ENCODE measurements around the gene ZSCAN22.
"Not testable (repeated sequence)": the region's sequence is repeated elsewhere in the genome, so short reads cannot be mapped to it uniquely, and the experiment has no call there.

The ZSCAN22 gene

GRCh38 chr19:58326914-58327726, at the start of gene ZSCAN22:
TSS of gene ZSCAN22 (plus strand) at chr19:58326994. CDS start at chr19:58334803, 7,809 bp downstream.
- peak; percentile 73 to 77 for DNase-seq (ENCODE audit: low read depth in 2 of 2)

- no peak for DNase-seq (ENCODE audit: low read depth in 2 of 2)
Measured at GRCh38 chr19:58277197-58277596, 49.6 kb upstream of the ZSCAN22 start.

- DNase-seq (ENCODE audit: low read depth in 2 of 2) = no peak
Measured at GRCh38 chr19:58277748-58278540, 48.9 kb upstream of the ZSCAN22 start.

- peak; percentile 94 to 96 for DNase-seq (ENCODE audit: low read depth in 2 of 2)
Measured at GRCh38 chr19:58278541-58279041, 48.2 kb upstream of the ZSCAN22 start, which contains the start of gene ZNF8. TSS of gene ZNF8 (plus strand) at chr19:58278955. CDS start at chr19:58279082, 127 bp downstream.

GRCh38 chr19:58279042-58279924, 47.5 kb upstream of the ZSCAN22 start:
- peak in 1 of 2 donors; percentile 16 for DNase-seq (ENCODE audit: low read depth in 2 of 2)

GRCh38 chr19:58279925-58280316, 46.9 kb upstream of the ZSCAN22 start:
- no peak for DNase-seq (ENCODE audit: low read depth in 2 of 2)

- no peak for DNase-seq (ENCODE audit: low read depth in 2 of 2)
Measured at GRCh38 chr19:58284199-58284598, 42.6 kb upstream of the ZSCAN22 start.

- no peak for DNase-seq (ENCODE audit: low read depth in 2 of 2)
Measured at GRCh38 chr19:58291943-58292342, 34.9 kb upstream of the ZSCAN22 start.

GRCh38 chr19:58294743-58295374, 31.9 kb upstream of the ZSCAN22 start:
- DNase-seq (ENCODE audit: low read depth in 2 of 2) = no peak

GRCh38 chr19:58296104-58296503, 30.7 kb upstream of the ZSCAN22 start:
- DNase-seq (ENCODE audit: low read depth in 2 of 2) = no peak

GRCh38 chr19:58300620-58301019, 26.2 kb upstream of the ZSCAN22 start:
- no peak for DNase-seq (ENCODE audit: low read depth in 2 of 2)

GRCh38 chr19:58304255-58304654, 22.5 kb upstream of the ZSCAN22 start:
- no peak for DNase-seq (ENCODE audit: low read depth in 2 of 2)

- DNase-seq (ENCODE audit: low read depth in 2 of 2) = no peak
Measured at GRCh38 chr19:58304748-58305064, 22.1 kb upstream of the ZSCAN22 start.

GRCh38 chr19:58305065-58305931, 21.5 kb upstream of the ZSCAN22 start, which contains the start of gene ERVK3-1:
TSS of gene ERVK3-1 (plus strand) at chr19:58305377. CDS start at chr19:58312169, 6,792 bp downstream.
- peak; percentile 87 to 88 for DNase-seq (ENCODE audit: low read depth in 2 of 2)

- no peak for DNase-seq (ENCODE audit: low read depth in 2 of 2)
Measured at GRCh38 chr19:58305932-58306323, 20.9 kb upstream of the ZSCAN22 start.

GRCh38 chr19:58307736-58308135, 19.1 kb upstream of the ZSCAN22 start:
- no peak for DNase-seq (ENCODE audit: low read depth in 2 of 2)

- DNase-seq (ENCODE audit: low read depth in 2 of 2) = not testable (repeated sequence)
Measured at GRCh38 chr19:58310685-58311084, 16.1 kb upstream of the ZSCAN22 start.

GRCh38 chr19:58311345-58311865, 15.4 kb upstream of the ZSCAN22 start:
- no peak for DNase-seq (ENCODE audit: low read depth in 2 of 2)

GRCh38 chr19:58315580-58315979, 11.2 kb upstream of the ZSCAN22 start:
- no peak for DNase-seq (ENCODE audit: low read depth in 2 of 2)

Data from stimulated activated CD8-positive, alpha-beta memory T cell treated with anti-CD3 and anti-CD28 coated beads, Interleukin-2, amount 100 ng/mL, for 1 hour (primary cell).